H1 (cell line): ENCODE data around the gene CHMP4B. TPM values are rescaled to one million over a fixed set of nuclear protein-coding genes. Genes with fewer than 3 reads are reported as not detected.

Source experiments
- CHD7 ChIP-seq: fragments of 300-600 bp; sonication (generic); IDR thresholded peaks from 2 replicates; pipeline ENCODE4 v1.7.1; 2012; ENCODE audit warnings: low read length, moderate library complexity, mild to moderate bottlenecking, inconsistent platforms; ENCODE audit not compliant: insufficient replicate concordance
- MAFK ChIP-seq: IDR thresholded peaks from 2 replicates; pipeline ENCODE4 v1.6.1; 2012; ENCODE audit warnings: low read depth, mild to moderate bottlenecking, improper control_type of control experiment, low read length
- RAD21 ChIP-seq, 2 experiments: IDR thresholded peaks in 1 of 2; conservative IDR thresholded peaks in 1 of 2; 2 replicates each; pipeline ENCODE4 v1.6.1; 2011; ENCODE audit warnings: low read depth in 2 of 2, low read length in 2 of 2, improper control_type of control experiment in 1 of 2, inconsistent platforms in 1 of 2, mild to moderate bottlenecking in 1 of 2, moderate library complexity in 1 of 2
- polyA plus RNA-seq, 7 experiments: library from polyadenylated mRNA; depleted of rRNA in 3 of 7; stranded (reverse) in 5 of 7; unstranded in 2 of 7; fragments of >200 nt in 5 of 7; fragments of 200-250 nt in 2 of 7; gene quantifications; 1 replicate in 5 of 7; 2 replicates in 1 of 7; 4 replicates in 1 of 7; pipeline versions ENCODE4 v1.2.1 to v1.2.3, GENCODE V29; 2011 to 2013; ENCODE audit warnings: missing spikeins in 2 of 7, mixed read lengths in 2 of 7
- total RNA-seq: library from RNA; stranded (reverse); fragmentation: NEBNext Ultra II Directional; extraction: Animal tissue kit (Norgen Biotek cat#: 25700); gene quantifications from 2 replicates; pipeline ENCODE4 v1.2.1, GENCODE V29; 2021

The CHMP4B gene
- total and polyA plus RNA-seq, 2 of the 8 experiments (the other 6 are each of a cell fraction or from before 2014, with no cell fraction given) = 38.6 to 66.3 TPM

DNA sequence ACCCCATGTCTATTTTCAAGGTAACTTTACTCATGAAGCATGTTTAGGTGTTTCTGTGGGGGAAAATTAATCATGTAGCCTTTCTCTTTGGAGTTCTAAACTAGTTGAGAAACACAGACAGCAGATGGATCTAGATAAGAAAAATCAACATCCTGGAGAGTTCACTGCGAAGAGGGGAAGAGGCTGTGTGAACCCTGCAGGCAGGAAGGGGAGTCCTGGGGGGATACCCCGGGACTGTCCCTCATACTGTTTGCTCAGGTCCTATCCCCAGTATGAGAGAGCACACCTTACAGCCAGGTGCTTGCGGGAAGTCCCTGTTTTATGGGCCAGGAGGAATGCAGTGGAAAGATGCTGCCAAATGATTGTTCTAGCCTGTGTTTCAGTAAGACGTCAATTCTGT lies 32.7 kb downstream of the CHMP4B start (continued):
- TF ChIP-seq CHD7 = no peak
- no peak for TF ChIP-seq MAFK
- TF ChIP-seq RAD21 (IDR thresholded peaks at IDR 0.05 in 1 of 2, conservative IDR thresholded peaks at IDR 0.05 in 1 of 2; ENCODE audit: low read depth in 2 of 2, low read length in 2 of 2) = no peak
